OCI-M2 (cell line): ENCODE data around the gene RADIL.

Source experiments
- DNase-seq: peaks from one replicate; lab custom pipeline; 2025; ENCODE audit not compliant: unreplicated experiment; lab: John Stamatoyannopoulos, UW

RADIL gene

DNA sequence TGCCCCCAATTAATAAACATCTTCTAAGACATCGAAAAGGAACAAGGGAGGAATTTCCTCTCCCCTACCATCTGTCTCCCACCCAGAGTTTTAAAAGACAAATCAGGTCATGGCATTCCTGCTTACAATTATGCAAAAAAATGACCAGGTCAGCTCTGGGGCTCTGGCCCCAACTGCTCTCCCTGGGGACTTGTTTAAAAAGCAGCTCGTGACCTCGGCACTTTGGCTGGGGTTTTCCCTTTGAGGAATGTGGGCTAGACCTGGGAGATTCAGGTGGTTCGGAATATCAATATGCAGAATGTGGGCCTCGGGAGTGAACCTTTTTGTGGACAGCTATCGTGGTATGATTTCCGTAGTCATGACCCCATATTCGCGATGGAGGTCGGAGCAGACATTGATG, 648 bp upstream of the RADIL start:
- DNase-seq = no peak

DNA sequence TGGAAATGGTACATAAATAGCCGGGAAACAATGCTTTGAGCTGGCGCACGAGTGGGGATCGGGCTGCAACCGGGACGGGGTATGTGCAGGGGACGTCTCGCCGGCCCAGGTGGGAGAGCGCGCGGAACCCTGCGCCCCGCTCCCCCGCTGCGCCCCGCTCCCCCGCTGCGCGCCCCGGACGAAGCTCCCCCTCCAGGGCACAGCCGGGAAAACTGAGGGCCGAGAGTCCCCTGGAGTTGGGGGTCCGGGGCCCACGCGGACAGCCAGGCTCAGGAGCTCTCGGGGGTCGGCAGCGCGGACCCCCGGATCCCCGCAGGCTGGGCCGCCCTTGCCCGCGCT, 514 bp downstream of the RADIL start:
- no peak for DNase-seq

DNA sequence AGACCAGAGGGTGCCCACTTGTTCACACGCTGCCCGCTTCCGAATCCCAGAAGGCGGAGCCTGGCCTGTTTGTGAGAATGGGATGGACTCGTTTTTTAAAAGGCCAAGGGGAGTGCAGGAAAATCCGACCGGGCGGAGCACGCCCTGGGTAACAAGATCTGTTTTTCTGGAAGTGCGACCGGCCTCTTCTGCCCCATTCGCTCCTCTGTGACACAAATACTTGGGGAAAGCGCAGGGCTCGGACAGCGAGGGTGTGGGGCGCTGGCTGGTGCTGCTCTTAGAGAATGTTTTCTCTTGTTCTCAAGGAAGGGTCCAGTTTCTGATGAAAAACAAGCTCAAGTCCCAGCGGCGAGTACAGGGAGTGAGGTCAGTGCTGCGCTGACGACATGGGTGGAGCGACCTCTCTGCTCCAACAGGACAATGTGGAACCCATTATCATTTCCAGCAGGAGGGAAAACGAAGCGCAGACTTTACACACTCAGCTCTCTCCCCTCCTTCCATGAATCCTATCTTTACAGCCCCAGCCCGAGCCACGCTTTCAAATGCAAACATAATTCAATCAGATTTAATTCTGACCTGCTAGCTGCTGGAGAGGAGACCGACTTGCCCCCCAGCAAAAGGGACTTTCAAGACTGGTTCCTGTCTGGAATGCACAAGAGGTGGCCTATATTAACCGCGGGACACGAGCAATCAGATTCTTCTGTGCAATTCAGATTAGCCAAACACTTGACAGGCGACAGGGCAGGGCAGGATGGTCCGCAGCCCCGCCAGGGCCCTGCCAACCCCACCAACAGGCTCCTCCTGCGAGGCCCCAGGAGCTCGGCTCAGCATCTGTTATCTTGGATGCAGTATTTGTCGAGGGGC, 1.1 kb downstream of the RADIL start:
- no peak for DNase-seq

DNA sequence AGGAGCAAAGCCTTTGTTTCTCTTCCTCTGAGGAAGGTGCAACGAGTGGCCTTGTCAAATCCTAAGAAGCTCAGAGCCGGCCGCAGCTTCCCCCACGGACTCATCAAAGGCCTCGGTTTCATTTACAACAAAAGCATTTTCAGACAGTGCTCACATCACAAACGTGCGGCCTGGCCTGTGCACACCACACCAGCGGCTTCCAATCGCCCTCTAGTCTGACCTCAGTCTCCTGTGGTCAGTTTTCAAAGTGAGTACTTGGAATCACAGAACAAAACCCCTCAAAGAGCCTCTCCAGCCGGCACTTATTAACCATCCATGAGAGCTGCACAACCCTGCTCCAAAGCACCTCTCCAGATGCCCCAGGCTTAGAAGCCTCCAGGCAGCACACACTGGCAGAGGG, 3.3 kb downstream of the RADIL start:
- no peak for DNase-seq

DNA sequence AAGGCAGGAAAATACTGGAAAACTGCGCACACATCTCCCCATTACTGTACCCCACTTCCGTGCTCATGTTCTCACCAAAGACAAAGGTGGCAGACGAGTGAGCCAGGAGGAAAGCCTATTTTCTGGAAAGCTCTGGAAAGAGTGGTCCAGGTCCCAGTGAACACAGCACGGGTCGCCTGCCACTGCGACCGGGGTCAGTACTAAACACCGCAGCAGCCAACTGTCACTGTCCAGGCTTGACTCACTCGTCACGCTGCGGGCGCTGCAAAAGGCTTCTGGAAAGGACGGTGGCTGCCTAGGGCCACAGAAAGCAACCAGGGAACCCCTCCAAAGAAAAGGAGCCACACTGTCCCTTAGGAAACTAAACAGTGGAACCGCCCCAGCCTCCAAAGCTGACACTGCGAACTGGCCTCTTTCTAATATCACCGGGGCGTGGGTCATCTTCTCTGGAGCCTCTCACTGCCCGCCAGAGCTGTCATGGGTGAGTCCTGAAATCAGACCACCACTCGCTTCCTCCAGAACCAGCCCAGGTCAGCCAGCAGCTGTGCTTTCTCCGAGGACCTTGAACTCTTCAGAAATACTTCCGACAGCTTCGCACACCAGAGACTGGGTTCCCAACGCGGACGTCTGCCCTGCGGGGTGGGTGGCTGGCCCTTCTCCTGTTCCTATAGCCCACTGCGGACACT, 4.0 kb downstream of the RADIL start:
- DNase-seq = no peak

DNA sequence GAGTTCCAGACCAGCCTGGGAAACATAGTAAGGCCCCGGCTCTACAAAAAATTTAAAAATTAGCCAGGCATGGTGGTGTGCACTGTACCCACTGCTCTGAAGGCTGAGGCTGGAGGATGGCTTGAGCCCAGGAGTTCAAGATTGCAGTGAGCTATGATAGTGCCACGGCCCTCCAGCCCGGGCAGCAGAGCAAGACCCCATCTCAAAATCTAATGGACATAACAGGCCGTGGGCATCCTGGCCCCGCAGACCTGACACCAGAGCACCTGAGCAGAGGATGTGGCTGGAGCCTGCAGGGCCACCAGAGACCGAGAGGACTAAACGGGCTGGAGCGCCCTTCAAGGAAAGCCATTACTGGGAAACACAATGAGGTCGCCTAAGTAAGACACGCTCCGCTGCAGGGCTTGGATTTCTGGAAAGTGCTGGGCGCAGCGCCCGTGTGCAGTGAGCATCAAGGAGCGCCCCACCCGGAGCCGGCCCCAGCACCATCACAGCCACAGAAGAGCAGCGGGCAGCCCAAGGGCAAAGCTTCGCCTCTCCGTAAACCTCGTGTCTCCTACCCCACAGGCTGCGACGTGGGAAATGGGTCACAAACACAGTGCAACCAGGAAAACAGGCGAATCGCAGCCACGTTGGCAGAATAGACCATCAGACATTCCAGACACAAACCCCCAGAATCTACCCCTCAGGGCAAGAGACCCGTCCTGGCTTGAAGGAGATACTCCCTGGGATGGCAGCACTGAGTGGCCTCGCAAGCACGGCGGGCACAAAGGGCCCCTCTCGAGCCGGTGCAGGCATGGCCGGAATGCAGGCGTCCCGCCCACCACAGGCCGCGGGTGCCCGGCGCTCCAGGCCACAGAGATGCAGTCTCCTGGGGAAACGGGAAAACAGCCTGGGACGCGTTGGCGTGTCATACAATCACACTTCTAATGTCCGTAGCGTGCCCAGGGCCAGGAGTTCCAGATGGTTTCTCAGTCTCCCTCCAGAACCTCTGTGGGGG, 4.9 kb downstream of the RADIL start:
- DNase-seq = no peak

DNA sequence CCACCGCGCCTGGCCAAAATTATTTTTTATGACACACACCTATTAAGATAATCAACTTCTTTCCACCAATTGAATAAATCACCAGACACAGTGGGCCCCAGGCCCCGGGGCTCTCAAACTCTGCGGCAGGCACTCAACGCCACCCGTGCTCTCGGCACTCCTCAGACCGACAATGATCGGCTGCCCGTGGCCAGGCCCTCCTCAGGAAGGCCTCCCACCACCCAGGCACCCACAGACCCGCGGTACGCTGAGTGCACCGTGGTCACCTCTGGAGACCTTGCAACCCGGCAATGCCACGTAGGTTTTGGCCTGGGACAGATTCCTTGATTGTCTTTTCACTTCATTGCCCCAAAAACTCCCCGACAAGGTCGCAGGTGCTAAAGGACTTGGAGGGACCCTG, 6.9 kb downstream of the RADIL start:
- no peak for DNase-seq

DNA sequence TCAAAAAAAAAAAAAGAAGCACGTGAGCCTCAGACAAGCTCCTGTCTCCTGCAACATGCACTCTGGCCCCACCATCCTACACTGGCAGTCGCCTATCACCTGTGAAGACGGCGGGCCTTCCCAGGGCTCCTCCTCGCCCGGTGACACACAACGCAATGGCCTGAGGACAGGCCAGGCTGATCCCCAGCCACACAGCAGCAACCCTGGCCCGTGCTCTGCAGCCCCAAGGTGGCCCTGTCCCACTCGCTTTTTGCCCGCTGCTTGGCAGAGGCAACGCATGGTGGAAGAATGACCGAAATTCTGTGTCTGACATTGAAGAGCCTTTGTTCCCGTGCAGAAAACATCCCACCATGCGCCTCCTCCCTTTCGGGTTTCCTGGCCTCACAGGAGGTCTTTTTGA, 8.1 kb downstream of the RADIL start:
- DNase-seq = no peak

DNA sequence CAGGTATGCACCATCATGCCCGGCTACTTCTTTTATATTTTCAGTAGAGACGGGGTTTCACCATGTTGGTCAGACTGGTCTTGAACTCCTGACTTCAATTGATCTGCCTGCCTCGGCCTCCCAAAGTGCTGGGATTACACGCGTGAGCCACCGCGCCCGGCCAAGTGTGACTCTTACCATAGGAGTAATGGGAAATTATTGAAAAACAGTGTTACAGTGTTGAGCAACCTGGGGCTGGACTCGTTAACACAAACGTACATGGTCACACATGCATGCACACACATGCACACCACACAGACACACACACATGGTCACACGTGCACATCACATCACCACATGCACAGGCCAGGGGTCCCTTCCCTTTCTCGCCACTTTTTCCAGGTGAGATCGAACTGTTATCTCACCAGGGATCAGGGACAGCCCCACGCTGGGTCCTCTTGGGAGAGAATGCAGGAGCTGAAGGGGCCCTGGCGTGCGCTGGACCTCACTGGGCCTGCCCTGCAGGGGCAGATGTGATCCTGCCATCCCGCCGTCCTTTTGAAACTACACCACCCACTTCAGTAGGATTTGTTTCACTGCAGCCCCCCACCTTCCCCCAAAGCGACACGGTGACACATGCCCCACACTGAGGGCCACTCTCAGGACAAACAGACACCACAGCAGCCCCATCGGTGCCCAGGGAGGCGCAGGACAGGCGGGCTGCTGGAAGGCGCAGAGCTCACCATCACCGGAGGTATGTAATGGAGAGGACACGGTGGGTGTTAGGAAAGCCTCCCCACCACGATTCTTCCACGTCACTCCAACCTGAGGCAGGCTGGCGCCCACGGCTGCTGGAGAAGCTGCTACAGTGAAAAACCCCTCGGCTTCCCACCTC, 10.2 kb downstream of the RADIL start:
- no peak for DNase-seq

DNA sequence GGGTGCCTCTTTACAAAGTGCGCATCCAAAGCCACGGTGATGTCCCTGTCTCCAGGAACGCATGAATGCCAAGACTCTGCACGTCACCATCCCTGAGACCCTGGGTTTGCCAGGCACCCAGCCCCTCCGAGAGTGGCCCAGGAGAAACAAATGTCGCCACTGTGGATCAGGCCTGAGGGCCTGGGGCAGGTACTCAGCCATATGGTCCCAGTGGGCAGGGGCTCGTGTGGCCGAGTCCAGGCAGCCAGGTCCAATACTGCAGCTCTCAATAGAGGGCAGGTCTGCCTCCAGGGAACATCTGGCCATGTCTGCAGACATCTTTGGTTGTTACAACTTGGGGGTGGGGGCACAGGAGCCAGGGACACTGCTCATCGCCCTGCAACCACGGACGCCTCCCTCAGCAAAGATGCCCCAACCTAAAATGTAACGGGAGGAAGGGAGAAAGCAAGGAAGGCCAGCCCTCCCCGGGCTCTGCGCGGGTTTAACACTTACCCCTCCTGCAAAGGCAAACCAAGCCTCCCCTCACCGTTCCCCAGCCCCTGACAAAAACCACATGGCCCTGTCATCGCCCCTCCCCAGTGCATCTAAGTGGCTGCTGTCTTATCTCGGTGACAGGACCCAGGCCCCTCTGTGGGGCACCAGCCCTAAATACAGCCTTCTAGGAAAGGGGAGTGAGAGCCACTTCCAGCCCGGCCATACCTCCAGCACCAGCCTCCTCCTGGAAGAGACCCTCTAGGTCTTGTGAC, 11.4 kb downstream of the RADIL start:
- DNase-seq = no peak

DNA sequence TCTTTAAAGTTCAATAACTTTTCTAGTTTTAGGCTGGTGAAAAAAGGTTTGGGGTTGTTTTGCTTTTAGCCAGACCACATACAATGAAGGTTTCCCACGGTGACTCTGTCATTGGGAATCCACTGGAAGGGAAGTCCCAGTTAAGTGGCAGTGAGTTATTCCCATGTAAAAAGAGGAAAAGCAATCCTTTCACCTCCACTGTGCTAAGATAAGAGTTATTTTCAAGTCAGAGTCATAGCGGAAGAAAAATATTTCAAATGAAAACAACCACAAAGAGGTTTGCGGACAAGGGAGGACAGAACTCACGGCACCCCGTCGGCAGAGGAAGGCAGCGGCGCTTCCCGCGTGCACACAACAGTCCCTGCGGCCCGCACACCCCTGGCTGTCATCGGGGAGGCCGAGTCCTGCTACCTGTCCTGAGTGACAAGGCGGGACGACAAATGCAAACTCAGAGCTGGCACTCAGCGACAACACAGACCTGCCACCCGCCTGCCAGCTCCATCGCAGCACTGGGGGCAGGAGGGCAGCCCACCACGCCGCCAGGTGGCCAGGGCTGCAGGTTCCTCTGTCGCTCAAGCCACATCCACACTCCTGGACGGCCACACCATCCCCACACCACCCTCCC, 12.3 kb downstream of the RADIL start:
- DNase-seq = no peak

DNA sequence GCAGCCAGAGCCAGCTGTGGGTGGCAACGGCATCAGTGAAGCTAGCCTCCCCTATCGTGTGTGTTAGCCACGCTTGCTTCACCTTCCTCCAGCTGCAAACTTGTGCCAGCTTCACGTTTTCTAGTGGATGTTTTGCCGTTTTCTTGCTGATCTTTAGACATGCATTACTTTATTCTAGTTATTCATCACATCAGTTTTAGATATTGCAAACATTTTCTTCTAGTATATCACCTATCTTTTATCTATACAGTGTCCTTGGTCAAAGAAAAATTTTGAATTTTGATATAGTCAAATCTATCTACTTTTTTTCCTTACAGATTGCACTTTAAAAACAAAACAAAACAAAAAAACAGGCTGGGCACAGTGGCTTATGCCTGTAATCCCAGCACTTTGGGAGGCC, 15.0 kb downstream of the RADIL start:
- no peak for DNase-seq

DNA sequence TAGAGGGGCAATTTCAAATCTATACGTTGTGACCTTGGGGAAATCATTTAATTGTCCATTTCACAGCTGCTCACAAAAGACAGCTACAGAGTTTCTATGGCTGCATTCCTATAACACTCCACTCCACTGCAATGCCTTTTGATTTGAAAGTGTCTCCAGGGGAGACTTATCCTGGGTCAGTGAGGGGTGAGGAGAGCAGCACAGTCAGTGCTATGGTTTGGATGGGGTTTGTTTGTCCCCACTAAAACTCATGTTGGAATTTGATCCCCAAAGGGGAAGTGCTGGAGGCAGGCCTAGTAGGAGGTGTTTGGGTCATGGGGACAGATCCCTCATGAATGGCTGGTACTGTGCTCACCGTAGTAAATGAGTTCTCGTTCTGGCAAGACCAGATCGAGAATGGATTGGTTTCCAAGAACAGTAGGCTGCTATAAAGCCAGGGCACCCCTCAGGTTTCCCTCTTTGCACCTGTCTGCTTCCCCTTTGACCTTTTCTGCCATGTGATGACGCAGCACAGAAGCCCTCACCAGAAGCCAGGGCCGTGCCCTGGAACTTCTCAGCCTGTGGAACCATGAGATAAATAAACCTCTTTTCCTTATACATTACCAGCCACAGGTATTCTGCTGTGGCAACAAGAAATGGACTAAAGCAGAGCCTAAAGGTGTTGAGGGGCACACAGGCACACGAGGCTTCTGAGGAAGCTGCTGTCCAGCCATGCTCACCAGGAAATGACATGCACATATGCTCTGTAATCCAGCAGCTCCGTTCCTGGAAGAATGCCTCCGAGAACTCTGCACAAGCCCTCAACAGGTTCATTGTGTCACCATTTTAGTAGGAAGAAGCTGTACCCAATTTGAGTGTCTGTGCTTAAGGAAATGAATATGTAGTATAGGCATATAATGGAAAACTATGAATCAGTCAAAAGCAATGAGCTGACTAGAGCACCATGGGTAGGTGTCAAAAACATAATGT, 16.7 kb downstream of the RADIL start:
- no peak for DNase-seq

DNA sequence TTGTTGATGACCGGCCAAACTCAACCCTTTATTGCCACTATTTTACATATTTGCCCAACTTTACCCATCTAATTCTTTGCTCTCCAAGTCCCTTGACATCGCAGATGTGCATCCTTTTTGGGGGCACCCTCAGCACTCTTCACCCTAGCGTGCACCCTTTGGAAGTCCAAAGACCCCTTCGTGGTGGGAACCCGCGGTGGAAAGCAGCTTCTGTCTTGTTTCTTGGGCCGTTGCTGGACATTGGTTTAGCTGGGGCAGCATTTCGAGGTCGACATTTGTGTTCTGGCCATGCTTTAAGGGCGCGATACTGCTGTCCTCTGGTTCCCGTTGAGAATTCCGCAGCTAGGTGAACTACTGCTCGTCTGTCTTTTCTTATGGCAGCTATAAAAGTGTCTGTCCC, 21.4 kb downstream of the RADIL start:
- DNase-seq = no peak

DNA sequence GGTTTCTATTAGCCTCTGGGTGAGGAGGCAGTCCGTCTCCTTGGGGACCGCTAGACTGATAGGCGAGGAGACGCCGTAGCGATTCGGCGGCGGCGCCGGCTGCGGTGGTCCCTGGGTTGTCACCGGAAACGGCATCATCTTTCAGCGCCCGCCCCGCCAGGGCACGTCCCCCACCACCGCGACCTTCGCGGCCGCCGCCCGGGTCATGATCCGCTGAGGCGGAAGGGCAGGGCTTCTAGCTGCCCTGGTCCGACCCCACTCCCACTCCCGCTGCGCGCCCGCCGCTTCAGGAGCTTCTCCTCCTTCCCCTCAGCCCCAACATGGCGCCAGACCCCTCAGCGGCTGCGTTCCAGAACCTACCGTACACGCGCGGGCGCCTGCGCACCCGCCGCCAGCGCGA, 21.8 kb downstream of the RADIL start, which contains the start of gene PAPOLB:
TSS of gene PAPOLB (minus strand) at position 358 of the 400 bp plus-strand sequence. CDS start at position 138, 220 bp downstream.
- no peak for DNase-seq

DNA sequence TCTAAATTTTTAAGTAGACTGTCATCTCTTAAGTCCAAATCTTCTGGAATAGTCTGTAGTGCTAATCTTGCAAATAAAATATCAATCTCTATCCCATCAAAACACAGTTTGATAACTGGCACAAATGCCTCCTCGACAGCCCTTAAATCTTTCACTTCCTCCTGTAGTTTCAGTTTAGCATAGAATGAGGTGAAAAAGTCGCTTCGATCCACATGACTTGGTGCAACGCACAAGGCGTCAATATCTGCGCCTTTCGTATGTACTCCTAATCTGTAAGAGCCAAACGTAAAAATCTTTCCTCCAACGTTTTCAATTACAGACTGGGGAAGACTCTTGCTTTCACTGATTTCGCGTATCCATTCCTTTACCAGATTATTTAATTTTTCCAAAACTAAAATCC, 22.3 kb downstream of the RADIL start:
- DNase-seq = no peak

DNA sequence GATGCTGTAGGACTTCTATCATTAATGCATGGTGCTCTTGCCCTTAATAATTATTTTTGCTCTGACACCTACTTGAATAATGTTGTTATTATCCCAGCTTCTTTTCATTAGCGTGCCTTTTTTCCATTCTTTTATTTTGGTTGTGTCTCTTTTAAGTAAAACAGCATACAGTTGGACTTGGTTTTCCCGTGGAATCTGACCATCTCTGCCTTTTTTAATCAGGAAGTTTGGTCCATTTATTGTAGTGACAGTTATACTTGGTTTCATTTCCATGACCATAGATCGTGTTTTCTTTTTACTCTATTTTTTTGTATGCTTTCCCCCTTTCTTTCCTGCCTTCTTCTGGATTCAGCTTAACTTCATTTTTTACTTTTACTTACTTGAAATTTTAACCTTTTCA, 26.3 kb downstream of the RADIL start:
- DNase-seq = no peak
